NB4 (cell line): Measurements from ENCODE around the gene BSDC1.

Experiments used
- CTCF ChIP-seq: IDR thresholded peaks from one replicate; pipeline ENCODE4 v1.5.1; 2012; ENCODE audit warnings: low read depth, low read length
- MYC ChIP-seq: IDR thresholded peaks from 2 replicates; pipeline ENCODE4 v1.6.1; 2011; ENCODE audit warnings: low read depth, low read length
- POLR2A ChIP-seq: IDR thresholded peaks from 2 replicates; pipeline ENCODE4 v1.6.1; 2011; ENCODE audit warnings: mild to moderate bottlenecking; ENCODE audit not compliant: insufficient read length; ENCODE audit errors: extremely low read depth
- TF ChIP-seq, protein P1 (sequence below): IDR thresholded peaks from 2 replicates; pipeline ENCODE4 v1.6.1; 2011; ENCODE audit warnings: low read depth, low read length

DNA sequence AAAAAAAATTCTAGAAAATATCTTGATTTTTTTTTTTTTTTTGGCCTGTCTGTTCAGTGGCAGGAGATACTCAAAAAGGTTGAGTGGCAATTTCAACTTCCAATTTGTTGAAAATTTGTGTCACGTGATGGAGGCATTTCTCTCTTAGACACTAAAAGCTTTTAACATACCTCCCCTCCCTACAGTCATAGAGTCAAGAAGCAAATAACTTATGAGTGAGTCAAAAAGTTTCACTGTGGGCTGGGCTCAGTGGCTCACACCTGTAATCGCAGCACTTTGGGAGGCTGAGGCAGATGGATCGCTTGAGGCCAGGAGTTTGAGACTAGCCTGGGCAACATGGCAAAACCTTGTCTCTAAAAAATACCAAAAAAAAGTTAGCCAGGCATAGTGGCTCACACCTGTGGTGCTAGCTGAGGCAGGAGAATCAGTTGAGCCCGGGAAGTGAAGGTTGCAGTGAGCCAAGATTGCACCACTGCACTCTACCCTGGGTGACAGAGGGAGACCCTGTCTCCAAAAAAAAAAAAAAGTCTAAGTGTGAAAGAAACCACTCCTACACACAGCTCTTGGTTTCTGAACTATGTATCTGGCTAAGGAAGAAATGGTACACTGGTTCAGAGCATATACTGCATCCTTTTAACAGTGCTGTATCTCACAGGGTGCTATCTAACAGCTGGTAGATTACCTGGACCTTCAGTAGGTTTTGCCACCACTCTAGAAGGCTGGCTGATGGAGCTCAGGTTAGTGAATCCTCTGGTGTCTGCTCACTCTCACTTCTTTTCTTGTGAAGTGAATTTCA is 11.6 kb upstream of the BSDC1 start:
- TF ChIP-seq CTCF (no peak), POLR2A (no peak), MYC (no peak)
- TF ChIP-seq, protein P1, sequence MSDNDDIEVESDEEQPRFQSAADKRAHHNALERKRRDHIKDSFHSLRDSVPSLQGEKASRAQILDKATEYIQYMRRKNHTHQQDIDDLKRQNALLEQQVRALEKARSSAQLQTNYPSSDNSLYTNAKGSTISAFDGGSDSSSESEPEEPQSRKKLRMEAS: no peak
